GM18867 (cell line): ENCODE results near the gene AKNA.

Experiments used
- ATAC-seq: cut with Tn5 transposase; IDR thresholded peaks from one replicate; pipeline ENCODE4 v1.9.1; 2021; ENCODE audit warnings: mild to moderate bottlenecking, moderate library complexity; ENCODE audit not compliant: unreplicated experiment

Gene AKNA

GRCh38 chr9:114310471-114311450 is 77.0 kb downstream of the AKNA start:
- no peak for ATAC-seq

DNA sequence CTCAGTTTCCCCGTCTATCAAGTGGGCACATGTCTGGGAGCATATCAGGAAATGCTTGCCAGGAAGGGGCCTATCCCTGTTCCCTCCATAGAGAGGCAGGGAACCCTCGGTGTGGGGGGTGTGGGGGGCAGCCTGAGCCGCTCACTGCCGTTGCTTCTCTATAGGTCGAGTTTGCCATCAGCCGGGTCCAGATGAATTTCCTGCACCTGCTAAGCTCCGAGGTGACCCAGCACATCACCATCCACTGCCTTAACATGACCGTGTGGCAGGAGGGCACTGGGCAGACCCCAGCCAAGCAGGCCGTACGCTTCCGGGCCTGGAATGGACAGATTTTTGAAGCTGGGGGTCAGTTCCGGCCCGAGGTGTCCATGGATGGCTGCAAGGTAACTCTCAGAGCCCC is 78.7 kb downstream of the AKNA start:
- ATAC-seq = no peak

- ATAC-seq = no peak
Observed at GRCh38 chr9:114308361-114308950, 79.3 kb downstream of the AKNA start.

DNA sequence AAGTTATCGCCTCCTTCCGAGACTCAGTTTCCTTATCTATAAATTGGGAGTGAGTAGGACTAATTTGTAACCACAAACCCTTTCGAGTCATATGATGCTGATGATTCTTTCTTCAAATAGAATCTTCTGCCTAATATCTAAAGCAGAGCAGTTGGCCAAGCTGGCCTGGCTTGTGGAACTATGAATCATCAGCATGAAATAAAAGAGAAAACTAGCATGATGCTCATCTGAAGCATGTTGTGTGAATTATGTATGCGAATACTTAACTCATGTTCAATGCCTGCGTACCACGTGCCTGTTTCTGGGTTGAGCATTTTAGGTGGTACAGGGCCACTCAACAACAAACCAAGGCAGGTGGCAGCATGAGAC is 79.9 kb downstream of the AKNA start:
- no peak for ATAC-seq

DNA sequence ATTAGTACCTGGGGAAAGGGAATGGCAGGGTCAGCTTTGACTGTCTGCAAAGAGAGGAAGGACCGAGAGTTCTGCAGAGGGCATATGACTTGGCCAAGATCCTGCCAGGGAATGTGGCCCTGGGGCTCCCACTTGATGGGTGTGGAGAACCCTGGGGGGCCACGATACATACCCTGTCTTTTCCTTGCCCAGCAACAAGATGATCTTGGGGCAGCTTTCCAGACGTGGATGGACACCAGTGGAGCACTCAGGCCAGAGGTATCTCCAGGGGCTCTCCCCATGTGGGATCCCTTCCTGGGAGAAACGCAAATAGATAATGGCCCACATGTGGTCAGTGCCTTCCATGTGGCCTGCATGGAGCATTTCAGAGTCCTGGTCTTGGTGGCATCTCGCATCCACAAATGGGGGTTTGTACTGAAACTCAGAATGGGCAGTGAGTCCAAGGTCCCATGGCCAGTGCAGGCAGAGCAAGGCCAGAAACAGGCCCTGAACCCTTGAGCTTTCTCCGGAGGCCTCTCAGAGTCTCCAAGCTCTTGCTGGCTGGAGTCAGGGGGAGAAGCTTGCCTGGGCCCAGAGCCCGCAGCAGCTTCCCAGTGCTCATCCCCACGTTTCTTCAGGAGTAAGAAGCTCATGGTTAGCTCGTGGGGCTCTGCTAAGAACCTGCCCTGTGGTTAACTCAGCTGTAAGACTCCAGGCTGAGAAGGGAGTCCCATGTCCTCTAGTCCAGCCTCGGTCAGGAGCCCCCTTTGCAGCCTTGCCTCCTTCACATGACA is 83.2 kb downstream of the AKNA start:
- ATAC-seq = no peak

- ATAC-seq = no peak
Observed at GRCh38 chr9:114303977-114304376, 83.8 kb downstream of the AKNA start.

- no peak for ATAC-seq
Observed at GRCh38 chr9:114303571-114303970, 84.2 kb downstream of the AKNA start.

DNA sequence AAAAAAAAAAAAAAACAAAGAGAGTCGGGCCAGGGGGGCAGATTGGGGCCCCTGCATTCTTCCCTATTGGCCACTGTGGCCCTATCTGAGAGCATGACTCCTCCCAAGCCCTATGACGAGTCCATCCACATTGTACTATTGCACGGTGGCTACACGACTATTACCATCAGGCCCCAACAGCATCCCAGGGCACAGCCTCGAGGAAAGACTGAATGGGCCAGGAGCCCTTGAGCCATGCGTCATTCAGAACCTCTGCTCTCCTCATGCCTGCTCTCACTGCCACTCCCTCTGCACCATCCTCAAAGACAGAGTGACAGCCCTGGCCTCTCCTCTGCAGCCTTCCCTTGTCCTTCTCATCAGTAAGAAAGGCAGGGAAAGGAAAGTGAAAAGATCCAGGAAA is 85.1 kb downstream of the AKNA start:
- no peak for ATAC-seq

DNA sequence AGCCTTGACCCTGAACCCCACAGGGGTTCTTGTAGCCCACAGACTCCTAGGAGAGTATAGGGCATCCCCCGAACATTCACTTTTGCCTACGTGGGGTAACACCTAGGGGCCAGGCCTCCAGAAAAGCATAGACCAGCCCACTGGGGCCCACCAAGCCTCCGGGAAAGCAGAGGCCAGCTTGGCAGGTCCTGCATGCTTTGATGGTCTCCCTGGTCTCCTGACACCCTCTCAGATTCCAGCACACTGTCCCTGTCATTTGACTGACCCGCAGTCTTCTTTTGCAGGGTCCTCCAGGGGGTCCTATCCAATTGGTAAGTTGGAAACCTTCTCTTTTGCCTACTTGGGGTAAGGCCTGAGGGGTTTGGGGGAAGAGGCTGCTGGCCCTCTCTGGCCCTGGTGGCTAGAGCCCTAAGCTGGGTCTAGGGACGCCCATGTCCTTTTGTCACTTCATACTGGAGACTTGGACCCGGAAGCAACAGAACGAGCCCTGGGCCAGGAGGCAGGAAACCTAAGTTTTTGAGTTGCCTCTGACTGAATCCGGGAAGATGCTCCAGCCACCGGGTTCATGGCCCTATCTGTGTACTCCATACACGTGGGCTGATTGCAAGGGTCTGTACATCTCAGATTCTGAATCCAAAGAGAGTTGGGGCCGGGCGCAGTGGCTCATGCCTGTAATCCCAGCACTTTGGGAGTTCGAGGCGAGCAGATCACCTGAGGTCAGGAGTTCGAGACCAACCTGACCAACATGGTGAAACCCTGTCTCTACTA is 85.8 kb downstream of the AKNA start:
- no peak for ATAC-seq

GRCh38 chr9:114300846-114301797 is 86.7 kb downstream of the AKNA start:
- no peak for ATAC-seq

DNA sequence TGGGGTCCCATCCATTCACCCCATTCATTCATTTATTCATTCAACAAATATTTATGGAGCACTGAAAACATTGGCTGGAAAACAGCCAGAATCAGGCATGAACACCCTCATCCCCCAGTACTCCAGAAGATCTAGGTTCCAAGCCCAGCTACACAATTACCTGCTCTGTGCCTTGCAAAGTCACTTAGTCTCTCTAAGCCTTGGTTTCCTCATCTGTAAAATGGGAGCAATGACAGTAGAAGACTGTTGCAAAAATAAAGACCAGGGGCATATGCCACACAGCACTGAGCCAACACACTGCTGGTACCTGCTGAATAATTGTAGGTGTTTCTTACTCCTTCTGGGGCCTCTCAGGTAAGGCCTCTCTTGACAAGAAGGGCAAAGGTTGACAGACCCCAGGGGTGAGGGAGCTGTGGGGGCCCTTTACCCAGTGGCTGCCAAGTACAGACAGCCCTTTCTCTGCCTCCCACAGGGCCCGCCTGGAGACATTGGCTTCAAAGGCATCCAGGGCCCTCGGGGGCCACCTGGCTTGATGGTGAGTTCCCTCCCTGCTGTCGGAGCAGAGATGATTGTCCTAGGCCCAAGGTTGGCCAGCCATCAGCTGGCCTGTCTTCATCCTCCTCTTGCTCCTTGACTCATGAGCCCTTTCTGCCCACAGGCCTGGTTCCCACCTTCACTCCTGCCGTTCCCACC is 87.5 kb downstream of the AKNA start:
- ATAC-seq = no peak

DNA sequence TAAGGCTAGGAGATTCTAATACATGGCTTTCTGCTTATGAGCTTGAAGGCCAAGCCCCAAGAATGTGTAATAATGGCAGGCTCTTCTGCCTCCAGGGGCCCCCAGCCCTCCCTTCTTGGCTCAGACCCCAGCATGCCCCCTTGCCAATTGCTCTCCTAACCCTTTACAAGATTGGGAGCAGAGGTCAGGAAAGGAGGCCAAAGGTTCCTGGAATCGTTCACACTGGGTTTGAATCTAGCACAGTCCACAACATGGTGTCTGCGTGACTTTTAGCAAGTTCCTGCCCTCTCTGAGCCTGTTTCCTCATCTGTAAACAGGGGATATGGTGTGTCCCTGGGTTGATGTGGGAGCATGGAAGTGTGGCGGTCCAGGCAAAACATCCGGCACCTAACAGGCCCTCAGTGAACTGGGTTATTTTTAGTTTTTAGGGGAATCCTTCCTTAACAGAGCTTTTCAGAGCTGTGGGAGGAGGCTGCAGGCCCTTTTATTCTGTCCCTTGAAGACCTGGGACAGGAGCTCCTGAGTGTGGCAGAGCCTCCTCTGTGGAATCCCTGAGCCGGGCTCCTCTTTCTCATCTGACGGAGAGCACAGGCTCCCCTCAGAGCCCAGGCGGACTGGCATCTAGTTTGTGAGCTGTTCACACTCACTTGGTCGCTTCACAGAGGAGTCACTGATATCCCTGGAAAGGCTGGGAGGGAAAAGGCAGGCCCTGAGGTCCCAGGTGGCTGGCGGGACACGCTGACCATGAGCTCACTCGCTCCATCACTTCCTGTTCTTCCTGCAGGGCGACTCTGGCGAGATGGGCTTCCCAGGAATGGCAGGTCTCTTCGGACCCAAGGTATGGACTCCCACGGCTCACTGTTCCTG is 88.3 kb downstream of the AKNA start:
- ATAC-seq = no peak

- ATAC-seq = no peak
Observed at GRCh38 chr9:114296338-114296737, 91.4 kb downstream of the AKNA start.

DNA sequence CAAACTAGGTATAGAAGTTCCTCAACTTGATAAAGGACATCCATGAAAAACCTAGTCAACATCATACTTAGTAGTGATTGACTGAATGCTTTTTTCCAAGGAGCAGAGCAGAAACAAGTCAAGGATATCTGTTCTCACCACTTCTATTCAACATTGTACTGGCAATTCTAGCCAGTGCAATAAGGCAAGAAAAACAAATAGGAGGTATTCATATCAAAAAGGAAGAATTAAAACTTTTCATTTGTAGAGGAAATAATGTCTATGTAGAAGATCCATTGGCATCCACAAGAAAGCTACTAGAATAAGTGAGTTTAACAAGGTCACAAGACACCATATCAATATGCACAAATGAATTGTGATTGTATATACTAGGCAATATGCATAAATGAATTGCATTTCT is 93.1 kb downstream of the AKNA start:
- ATAC-seq = no peak

GRCh38 chr9:114291886-114292590 is 95.7 kb downstream of the AKNA start:
- ATAC-seq = no peak

DNA sequence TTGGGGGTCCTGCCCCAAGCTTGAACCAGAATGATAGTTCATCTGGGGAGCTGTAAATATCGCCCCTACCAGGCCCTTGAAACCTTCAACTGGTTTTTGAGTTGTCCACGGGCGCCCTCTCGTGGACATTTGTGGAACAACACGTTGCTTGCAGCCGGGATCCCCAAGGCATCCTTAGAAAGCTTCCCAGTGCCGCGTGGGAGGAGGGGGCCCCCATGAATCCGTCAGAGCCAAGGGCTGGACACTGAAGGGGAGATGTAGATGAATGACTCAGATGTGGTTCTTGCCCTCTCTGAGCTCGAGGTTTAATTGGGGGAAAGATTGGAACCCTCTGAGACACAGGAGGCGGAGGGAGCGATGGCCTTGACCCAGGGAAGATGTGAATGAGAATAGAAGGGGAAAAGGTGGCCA is 96.7 kb downstream of the AKNA start:
- no peak for ATAC-seq

DNA sequence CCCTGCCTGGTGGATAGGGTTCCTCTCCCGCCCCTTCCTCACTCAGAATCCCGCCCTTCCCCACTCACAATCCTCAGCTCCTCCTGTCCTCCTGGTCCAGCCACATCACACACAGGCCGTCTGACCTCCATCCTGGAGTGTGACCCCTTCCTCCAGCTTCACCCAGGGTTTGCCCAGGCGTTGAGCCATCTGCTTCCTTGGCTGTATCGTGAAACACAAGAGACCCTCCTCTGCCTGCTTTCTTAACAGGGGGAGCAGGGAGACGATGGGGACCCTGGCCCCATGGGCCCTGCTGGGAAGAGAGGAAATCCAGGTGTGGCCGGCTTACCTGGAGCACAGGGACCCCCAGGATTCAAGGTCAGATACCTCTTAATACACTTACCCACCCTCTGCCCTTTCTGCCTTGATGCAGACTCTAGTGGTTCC is 97.2 kb downstream of the AKNA start:
- ATAC-seq = no peak
